Ovary (tissue), 3 donors: ENCODE data around the gene RBPJ.

ENCODE experiments used
- EP300 ChIP-seq: sonication (generic); formaldehyde crosslinking; IDR thresholded peaks from one replicate; pipeline ENCODE4 v1.6.1; 2017; ENCODE audit warnings: antibody characterized with exemption
- POLR2A ChIP-seq: fragments of 450-650 bp; IDR thresholded peaks from one replicate; pipeline ENCODE4 v1.6.1; 2017; ENCODE audit warnings: antibody characterized with exemption, mild to moderate bottlenecking, moderate library complexity
- TF ChIP-seq, protein P1 (sequence below), 3 donors: fragments of 450-650 bp in 2 of 3; fragments of 200-600 bp in 1 of 3; IDR thresholded peaks; one replicate each; pipeline versions ENCODE4 v1.5.1 to v1.8.0; 2016 to 2022; ENCODE audit warnings: antibody characterized with exemption in 3 of 3, mild to moderate bottlenecking in 1 of 3
- donor health status: DM: no; HTN: no; CAD: no.

GRCh38 chr4:26272654-26273615 is 47.9 kb upstream of the RBPJ start:
- TF ChIP-seq POLR2A (no peak), EP300 (no peak)
- TF ChIP-seq, protein P1, sequence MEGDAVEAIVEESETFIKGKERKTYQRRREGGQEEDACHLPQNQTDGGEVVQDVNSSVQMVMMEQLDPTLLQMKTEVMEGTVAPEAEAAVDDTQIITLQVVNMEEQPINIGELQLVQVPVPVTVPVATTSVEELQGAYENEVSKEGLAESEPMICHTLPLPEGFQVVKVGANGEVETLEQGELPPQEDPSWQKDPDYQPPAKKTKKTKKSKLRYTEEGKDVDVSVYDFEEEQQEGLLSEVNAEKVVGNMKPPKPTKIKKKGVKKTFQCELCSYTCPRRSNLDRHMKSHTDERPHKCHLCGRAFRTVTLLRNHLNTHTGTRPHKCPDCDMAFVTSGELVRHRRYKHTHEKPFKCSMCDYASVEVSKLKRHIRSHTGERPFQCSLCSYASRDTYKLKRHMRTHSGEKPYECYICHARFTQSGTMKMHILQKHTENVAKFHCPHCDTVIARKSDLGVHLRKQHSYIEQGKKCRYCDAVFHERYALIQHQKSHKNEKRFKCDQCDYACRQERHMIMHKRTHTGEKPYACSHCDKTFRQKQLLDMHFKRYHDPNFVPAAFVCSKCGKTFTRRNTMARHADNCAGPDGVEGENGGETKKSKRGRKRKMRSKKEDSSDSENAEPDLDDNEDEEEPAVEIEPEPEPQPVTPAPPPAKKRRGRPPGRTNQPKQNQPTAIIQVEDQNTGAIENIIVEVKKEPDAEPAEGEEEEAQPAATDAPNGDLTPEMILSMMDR (IDR thresholded peaks at IDR 0.05) = no peak
